HG03571 (cell line): ENCODE data around the gene SUPT6H.
A peak's percentile ranks its signal among the peaks of the same experiment; 100 is the strongest.

ENCODE experiments used
- ATAC-seq: cut with Tn5 transposase; IDR thresholded peaks from one replicate; pipeline ENCODE4 v1.9.1; 2021; ENCODE audit not compliant: unreplicated experiment

Gene SUPT6H

DNA sequence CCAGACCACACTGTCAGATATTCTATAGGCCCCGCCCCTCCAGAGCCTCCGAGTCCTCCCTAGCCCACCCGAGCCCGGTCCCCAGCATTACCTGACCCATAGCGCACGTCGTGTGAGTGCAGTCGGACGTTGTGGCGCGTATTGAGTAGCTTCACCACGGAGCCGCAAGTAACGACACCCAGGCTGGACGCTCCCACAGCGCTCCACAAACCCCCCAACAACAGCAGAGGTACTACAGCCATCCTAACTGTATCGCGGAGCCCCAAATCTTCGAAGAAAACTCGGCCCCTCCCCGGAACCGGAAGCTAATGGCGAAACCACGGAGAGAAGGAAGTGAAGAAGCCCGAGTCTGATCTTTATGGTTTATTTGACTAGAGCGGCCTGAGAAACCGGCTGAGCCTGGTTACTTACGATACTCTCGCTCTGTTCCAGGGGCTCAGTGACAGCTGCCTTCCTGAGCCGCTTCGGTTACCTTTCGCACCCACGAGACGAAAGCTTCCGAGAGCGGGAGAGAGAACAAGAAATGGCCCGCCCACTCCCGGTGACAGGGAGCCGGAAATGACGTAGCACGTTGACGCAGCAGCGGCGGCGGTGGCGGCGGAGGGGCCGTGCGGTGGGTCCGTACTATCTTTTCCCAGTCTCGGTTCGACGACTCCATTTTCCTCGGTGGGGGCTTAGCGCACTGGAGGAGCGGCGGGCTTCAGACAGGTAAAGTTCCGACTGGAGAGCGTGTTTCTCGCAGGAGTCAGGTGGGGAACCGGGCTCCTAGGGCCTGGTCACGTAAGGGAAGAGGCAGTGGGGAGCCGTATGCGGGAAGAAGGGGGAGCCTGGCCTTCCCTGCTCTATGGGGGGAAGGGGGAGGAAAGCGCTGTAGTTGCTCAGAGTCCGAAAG is at the start of gene SUPT6H, which contains the start of gene SDF2:
Gene SUPT6H (plus strand): TSS at position 571 of the 892 bp plus-strand sequence. CDS start 11,197 bp downstream, outside the sequence.
Gene SDF2 (minus strand): TSS at position 272 of the 892 bp plus-strand sequence. CDS start 30 bp downstream, at position 242.
- peak; percentile 86 for ATAC-seq

- ATAC-seq, result no peak
Observed at GRCh38 chr17:28612531-28612930, 49.5 kb upstream of the SUPT6H start.

DNA sequence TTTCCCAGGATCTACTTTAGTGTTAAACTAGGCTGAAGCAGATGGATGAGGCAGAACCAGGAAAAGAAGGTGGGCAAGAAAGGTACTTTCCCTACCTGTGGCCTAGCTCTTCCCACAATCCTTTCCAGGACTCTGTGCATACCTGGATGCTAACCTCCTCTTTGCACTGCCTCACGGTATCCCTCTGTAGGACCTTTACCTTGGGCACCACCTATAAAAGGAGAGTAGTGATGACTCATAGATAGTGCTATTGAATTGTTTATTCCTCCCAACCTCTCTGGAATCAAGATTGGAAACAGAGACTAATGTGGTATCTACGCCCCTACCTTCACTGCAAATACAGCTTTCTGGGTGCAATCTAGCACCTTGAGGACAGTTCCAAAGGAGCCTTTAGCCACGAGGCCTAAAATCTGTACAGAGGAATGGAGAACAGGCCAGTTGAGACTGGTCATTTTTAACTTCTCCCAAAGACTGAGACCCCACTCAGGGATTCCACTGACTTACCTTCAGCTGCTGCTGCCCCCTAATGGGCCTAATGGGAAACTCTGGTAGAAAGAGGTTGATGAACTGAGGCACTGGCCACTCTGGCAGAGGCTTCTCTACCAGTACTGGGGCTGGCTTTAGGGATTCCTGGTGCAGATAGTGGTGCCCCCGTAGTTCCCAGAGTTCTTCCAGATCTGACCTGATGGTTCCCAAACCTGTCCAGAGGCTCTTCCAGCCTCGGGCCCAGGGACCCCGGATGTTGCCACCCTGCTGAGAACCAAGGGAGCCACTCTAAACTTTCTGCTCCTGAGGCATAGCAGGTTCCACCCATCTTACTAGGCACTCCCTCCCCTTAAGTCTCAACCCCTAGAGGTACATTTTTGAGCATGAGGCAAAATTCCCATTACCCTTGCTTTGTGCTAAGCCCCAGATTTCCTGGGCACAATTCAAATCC is 48.8 kb upstream of the SUPT6H start:
- no peak for ATAC-seq

DNA sequence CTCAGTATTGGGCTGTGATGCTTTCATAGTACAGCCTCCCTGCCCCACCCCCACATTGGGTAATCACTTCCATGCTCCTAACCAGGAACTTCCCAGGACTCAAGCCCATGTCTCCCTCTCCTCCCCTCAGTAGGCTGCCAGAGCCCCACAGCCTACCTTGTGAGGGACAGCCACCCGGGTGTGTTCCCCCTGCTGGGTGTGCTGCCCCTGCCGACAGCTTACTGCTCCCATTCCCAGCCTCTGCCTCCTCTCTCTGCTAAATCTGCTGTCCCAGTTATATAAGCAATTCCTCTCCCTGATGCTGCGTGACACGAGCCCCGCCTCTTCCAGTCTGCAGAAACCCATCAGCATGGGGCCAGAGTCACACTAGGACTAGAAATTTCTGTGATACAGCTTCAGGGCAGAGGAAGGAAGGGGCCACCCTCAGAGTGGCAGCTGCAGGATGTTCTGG is 48.0 kb upstream of the SUPT6H start, which contains the start of gene RSKR:
Gene RSKR (minus strand): TSS at position 255 of the 451 bp plus-strand sequence. CDS start 24 bp downstream, at position 231.
- no peak for ATAC-seq

GRCh38 chr17:28615260-28615940 is 46.6 kb upstream of the SUPT6H start:
- ATAC-seq, result no peak

DNA sequence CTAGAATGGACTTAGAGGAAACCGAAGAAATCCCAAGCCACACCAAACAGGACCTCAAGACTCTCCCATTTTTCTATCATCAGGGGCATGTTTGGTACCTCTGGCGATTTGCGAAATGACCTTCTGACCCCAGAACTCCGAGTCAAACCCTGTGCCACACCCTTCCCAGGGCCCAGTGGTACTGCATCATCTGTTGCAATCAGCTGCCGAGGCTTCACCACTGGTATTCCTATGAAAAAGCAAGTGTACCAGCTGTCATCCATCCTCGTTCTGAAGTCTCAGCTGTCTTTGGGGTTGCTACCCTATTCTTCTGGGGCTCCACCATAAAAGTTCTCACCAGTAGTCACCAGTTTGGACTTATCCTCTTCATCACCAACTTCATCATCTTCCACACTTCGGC is 45.7 kb upstream of the SUPT6H start:
- no peak for ATAC-seq

DNA sequence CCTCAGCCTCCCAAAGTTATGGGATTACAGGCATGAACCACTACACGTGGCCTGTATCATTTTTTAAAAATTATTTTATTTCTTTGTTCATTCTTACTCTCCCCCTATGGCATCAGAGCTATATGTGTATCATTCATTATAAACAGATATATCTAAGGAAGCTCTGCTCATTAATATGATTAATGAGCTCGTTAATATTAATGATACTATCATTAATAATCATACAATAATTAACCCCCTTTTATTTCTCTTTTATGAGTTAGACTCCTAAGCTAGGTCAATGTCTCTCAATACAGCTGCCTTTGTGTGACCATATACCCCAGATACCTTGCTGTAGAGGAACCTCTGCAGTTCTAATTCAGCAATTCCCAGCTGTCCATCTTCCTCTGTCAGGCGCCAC is 43.5 kb upstream of the SUPT6H start:
- ATAC-seq, result no peak

DNA sequence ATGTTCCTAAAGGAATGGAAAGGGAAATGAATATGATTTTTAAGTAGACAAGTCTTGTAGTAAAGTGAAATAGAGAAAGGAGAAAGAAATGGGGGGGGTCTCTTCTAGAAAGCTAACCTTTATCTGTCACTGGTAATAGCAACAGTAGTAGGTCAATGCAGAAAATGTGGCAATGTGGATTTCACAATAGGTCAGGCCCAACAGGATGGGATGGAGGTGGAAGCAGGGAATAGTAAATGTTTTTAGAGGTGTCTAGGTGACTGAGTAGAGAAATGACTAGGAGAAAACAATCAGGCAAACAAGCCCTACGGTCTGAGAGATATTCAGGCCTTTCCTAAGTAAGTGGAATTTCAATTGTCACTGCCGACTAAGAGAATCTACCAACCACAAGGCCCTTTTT is 42.0 kb upstream of the SUPT6H start:
- ATAC-seq, result no peak

GRCh38 chr17:28622186-28622585 is 39.8 kb upstream of the SUPT6H start:
- ATAC-seq, result no peak

DNA sequence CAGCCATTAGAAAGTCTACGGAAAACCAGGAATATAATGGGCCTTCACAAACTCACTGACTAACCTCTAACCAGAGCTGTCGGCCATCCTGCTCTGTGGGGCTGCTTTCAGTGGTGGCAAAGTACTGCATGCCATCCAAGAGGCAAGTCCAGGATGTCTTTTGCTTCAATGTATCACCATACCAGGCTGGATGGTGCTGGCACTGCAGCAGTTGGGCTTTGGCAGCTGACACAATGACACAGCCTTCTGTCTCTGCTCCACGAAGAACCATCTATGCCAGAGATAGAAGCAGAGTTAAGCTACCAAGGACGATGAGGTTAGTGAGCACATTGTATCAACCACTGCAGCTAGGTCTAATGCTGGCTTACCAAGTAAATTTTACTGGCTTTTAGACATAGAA is 38.3 kb upstream of the SUPT6H start:
- ATAC-seq, result no peak

DNA sequence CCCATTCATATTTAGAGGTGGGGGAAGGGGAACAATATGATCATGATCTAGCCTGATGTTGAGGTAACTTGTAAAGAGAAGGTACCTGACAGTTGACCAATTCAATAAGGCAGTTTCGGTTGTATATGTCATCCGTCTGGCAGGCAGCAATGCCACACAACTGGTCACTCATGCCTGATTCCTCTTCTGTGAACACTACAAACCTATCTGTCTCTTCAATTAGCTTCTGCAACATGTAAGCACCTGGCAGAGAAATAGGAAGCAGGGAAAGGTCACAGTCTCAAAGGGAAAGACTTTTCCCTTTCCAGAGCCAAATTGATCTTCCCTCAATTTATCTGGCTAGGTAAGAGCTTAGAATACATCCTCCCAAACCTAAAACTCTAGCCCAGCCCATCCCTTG is 37.9 kb upstream of the SUPT6H start:
- ATAC-seq, result no peak

DNA sequence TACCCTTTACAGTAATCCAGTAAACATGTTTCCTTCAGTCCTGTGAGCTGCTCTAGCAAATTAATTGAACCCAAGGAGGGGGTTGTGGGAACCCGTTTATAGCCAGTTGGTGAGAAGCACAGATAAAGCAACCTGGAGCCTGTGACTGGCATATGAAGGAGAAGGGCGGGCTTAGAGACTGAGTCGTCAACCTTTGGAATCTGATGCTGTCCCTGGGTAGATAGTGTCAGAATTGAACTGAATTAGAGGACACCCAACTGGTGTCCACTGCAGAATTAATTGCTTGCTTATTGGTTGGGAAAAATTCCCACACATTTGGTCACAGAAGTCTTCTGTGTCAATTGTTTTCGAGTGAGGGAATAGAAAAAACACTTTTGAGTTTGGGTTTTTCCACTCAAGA is 35.2 kb upstream of the SUPT6H start:
- ATAC-seq, result no peak

GRCh38 chr17:28634206-28634865 is 27.7 kb upstream of the SUPT6H start:
- ATAC-seq, result no peak

DNA sequence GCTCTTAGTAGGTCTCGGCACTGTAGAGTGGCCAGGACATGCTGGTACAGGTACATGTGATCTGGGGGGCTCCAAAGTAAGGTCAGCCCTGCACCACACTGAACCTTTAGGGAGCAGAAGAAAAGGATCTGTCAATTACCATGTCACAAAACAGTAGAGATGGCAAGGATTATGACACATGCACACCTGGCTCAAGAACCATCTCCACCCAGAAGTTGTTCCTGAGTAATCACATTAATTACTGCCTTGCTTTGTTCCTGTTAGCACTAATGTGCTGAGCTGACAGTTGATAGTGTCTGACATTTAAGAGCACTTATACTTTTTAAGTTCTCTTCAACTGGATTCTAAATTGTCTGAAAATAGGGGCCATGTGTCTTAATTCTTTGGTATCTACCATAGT is 26.5 kb upstream of the SUPT6H start:
- ATAC-seq, result no peak

DNA sequence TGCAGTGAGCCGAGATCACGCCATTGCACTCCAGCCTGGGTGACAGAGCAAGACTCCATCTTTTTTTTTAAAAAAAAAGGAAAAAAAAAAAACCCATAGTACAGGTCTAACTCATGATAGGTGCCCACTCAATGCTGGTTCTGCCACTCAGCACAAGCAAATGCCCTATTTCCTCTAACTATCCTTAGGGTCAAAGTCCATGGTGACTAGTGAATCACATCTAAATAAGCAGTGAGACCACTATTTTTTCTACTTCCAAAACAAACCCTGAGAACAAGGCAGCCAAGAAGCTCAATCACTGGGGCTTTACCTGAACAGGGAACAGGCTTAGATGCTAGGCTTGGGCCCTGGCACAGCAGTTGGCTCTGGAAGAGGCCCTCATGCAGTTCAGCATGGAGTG is 20.4 kb upstream of the SUPT6H start:
- ATAC-seq, result no peak

DNA sequence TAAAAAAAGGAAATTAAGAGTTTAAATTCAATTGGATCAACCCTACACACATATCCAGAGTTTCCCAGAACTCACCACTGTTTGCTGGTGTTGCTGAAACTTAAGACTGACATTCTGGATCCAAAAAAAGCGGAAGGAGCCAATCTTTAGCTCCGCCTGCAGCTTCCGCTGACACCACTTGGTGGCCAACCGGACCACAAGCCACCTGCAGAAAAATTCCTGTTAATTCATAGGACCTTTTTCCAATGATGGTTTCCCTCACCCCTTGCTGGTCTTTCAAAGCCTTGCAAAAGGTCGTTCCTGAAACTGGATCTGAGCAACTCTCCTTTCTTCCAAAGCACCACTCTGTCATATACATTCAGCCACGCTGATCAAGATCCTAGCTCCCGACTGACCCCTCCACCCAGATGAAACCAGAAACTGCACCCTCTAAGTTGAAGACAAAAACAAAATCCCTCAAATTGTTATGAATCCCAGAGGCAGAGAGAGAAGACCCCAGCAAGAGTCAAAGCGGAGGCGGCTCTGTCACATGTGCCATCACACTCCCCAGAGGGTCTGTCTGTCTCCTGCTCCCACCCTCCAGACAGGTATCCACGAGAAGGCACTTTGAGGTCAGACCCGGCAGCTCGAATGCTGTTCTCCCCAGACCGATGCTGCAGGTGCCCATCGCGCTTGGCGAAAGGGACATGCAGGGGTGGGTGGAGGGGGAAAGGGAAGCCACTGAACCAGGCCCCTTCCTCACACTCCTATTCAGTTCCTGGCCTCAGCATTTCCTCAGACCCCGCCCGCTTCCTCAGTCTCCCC is 17.8 kb upstream of the SUPT6H start:
- ATAC-seq, result no peak

- ATAC-seq, result peak; percentile 77
Observed at GRCh38 chr17:28644787-28645575, 17.0 kb upstream of the SUPT6H start, which contains the start of gene BLTP2. Gene BLTP2 (minus strand): TSS chr17:28645158. CDS start chr17:28645056, 102 bp downstream.

DNA sequence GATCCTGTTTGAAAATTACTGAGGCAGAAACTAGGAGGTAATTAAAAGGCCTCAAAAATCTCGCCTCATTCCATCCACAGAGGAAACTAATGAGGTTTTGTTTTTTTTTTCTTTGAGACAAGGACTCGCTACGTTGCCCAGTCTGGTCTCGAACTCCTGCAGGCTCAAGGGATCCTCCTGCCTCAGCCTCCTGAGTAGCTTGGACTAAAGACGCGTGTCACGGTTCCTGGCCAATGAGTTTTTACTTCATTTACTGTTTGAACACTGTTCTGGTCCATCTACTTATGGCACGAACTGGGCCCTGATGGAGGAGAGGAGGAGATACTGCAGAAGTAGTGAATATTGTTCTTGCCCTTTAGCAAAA is 16.4 kb upstream of the SUPT6H start:
- ATAC-seq, result no peak
